CD4-positive, CD25-positive, alpha-beta regulatory T cell (primary cell): ENCODE results near the gene CHMP1A. TPM values are rescaled to one million over a fixed set of nuclear protein-coding genes. Genes with fewer than 3 reads are reported as not detected.

Experiments used
- ATAC-seq, 2 donors: fragments of 150-1000 bp; cut with Tn5 transposase; one replicate each; pipeline ENCODE4 v1.10.0; 2021; ENCODE audit warnings: low read depth in 2 of 2, moderate number of reproducible peaks in 2 of 2, moderate library complexity in 1 of 2
- DNase-seq, 3 donors: peaks; one replicate each; pipeline versions ENCODE4 v3.0.0 to v3.0.0-alpha.2; 2012 to 2022; ENCODE audit warnings: mixed read lengths in 1 of 3
- H3K27ac ChIP-seq: one replicate; pipeline ENCODE4 v1.7.0; 2013; ENCODE audit warnings: mild to moderate bottlenecking, low read length; ENCODE audit not compliant: insufficient read depth, poor library complexity, severe bottlenecking
- H3K27me3 ChIP-seq: one replicate; pipeline ENCODE4 v1.7.0; 2013; ENCODE audit warnings: low read length; ENCODE audit not compliant: control insufficient read depth, insufficient read depth
- H3K36me3 ChIP-seq: one replicate; pipeline ENCODE4 v1.7.0; 2013; ENCODE audit warnings: mild to moderate bottlenecking, low read length, moderate library complexity; ENCODE audit not compliant: control insufficient read depth, insufficient read depth
- H3K4me1 ChIP-seq: 2 replicates; pipeline ENCODE4 v1.7.0; 2013; ENCODE audit warnings: mild to moderate bottlenecking, low read length; ENCODE audit not compliant: insufficient read depth, control insufficient read depth, poor library complexity, severe bottlenecking
- H3K4me3 ChIP-seq: one replicate; pipeline ENCODE4 v1.7.0; 2013; ENCODE audit warnings: low read depth, mild to moderate bottlenecking, low read length, moderate library complexity
- H3K9me3 ChIP-seq, 2 experiments: 1 replicate in 1 of 2; 2 replicates in 1 of 2; pipeline ENCODE4 v1.7.0; 2013; ENCODE audit warnings: low read length in 2 of 2, mild to moderate bottlenecking in 1 of 2, moderate library complexity in 1 of 2; ENCODE audit not compliant: control insufficient read depth in 2 of 2
- H3K27ac Mint-ChIP-seq, 3 donors: one replicate each; pipeline ENCODE4 v1.8.0; 2020 to 2022; ENCODE audit warnings: mild to moderate bottlenecking in 3 of 3, mixed read lengths in 3 of 3, moderate library complexity in 2 of 3
- H3K27me3 Mint-ChIP-seq: one replicate; pipeline ENCODE4 v1.8.0; 2022; ENCODE audit warnings: mild to moderate bottlenecking, mixed read lengths
- H3K36me3 Mint-ChIP-seq: one replicate; pipeline ENCODE4 v1.8.0; 2020; ENCODE audit warnings: mixed read lengths
- H3K4me1 Mint-ChIP-seq, 4 donors: one replicate each; pipeline ENCODE4 v1.8.0; 2020 to 2022; ENCODE audit warnings: mixed read lengths in 4 of 4, mild to moderate bottlenecking in 1 of 4
- H3K4me3 Mint-ChIP-seq, 4 donors: one replicate each; pipeline ENCODE4 v1.8.0; 2020 to 2022; ENCODE audit warnings: mild to moderate bottlenecking in 4 of 4, mixed read lengths in 4 of 4, moderate library complexity in 3 of 4
- H3K9me3 Mint-ChIP-seq, 7 donors: one replicate each; pipeline ENCODE4 v1.8.0; 2020 to 2022; ENCODE audit warnings: mixed read lengths in 7 of 7, mild to moderate bottlenecking in 3 of 7, moderate library complexity in 2 of 7
- polyA plus RNA-seq, 4 donors: library from polyadenylated mRNA; unstranded; fragments of 300-500 nt; fragmentation: Illumina TruSeq; gene quantifications; one replicate each; pipeline ENCODE4 v1.2.3, GENCODE V29; 2021
- total RNA-seq: library from RNA; stranded (reverse); gene quantifications from one replicate; pipeline ENCODE4 v1.2.3, GENCODE V29; 2022

CHMP1A gene
- total and polyA plus RNA-seq, 5 donors from 2014 or later: 77.5 to 111 (median 89.2) TPM

DNA sequence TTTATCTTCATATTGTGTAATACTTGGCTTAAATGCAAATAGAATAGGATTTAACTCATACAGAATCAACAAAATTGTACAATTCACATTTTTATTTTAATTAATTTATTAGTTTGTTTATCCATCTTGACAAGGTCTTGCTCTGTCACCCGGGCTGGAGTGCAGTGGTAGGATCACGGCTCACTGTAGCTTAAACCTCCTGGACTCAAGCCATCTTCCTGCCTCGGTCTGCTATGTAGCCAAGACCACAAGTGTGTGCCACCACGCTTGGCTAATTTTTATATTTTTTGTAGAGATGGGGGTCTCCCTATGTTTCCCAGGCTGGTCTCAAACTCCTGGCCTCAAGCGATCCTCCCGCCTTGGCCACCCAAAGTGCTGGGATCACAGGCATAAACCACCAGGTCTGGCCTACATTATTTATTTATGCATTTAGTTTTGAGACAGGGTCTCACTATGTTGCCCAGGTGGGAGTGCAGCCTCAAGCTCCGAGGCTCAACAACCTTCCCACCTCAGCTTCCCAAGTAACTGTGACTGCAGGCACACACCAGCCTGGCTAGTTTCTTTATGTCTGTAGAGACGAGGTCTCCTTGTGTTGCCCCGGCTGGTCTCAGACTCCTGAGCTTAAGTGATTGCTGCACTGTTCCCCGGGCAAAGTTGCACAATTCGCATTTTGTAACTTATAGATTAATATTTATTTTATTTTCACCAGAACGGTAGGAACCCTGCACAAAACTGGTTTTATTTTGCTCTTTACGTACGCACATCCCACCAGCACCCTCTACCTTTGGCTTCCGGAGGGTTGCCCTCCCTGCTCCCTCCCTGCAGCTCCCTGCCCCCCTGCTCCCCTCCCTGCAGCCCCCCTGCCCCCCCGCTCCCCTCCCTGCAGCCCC lies 39.2 kb downstream of the CHMP1A start:
- Histone ChIP-seq H3K9me3 (peaks cover 0 to 7% of the 10 kb centered on the region in 2 experiments), H3K27ac (no peak overlapping the region), H3K4me1 (peaks cover 7% of the 10 kb centered on the region), H3K27me3 (no peaks in the 10 kb centered on the region), H3K4me3 (no peak overlapping the region), H3K36me3 (no peaks in the 10 kb centered on the region)
- Mint-ChIP-seq H3K4me3 (no peak overlapping the region), H3K27me3 (peaks cover 4% of the 10 kb centered on the region), H3K9me3 (peaks cover 0 to 5% (median 0%) of the 10 kb centered on the region in 7 donors), H3K36me3 (no peaks in the 10 kb centered on the region), H3K27ac (no peak overlapping the region), H3K4me1 (peaks cover 0 to 16% (median 4%) of the 10 kb centered on the region in 4 donors)
- no peak for DNase-seq
- no peak for ATAC-seq

DNA sequence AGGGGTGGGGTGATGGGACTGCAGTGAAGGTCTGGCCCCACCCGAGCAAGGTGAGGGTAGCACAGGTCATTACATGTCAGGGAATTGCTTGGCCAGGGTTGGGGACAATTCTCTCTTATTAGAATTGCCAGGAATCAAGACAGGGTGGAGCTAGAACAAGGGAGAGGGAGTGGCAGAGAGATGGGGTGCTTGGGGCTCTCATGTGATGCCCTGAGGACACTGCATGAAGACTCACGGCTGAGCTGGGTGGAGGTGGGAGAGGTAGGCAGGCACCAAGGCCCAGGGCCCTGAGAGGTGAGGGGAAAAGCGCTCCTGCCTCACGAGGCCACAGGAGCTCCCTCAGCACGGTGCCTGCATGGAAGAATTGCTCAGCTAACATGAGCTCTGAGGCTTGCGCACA lies 40.5 kb downstream of the CHMP1A start:
- no peaks in the 10 kb centered on the region for H3K36me3 Mint-ChIP-seq
- peaks cover 7% of the 10 kb centered on the region for H3K4me1 ChIP-seq
- H3K9me3 ChIP-seq: peaks cover 0 to 7% of the 10 kb centered on the region in 2 experiments
- no peak overlapping the region for H3K4me3 ChIP-seq
- no peaks in the 10 kb centered on the region for H3K36me3 ChIP-seq
- DNase-seq: no peak
- H3K27me3 Mint-ChIP-seq: no peaks in the 10 kb centered on the region
- no peak for ATAC-seq
- peaks cover 0 to 5% (median 0%) of the 10 kb centered on the region in 7 donors for H3K9me3 Mint-ChIP-seq
- H3K27me3 ChIP-seq: no peaks in the 10 kb centered on the region
- peak overlapping the region; percentile 60 to 75 (median 62) for H3K27ac Mint-ChIP-seq
- peak overlapping the region; percentile 68 for H3K27ac ChIP-seq
- H3K4me1 Mint-ChIP-seq: peaks cover 0 to 16% (median 4%) of the 10 kb centered on the region in 4 donors
- peak overlapping the region in 1 of 4 donors; percentile 71 for H3K4me3 Mint-ChIP-seq

DNA sequence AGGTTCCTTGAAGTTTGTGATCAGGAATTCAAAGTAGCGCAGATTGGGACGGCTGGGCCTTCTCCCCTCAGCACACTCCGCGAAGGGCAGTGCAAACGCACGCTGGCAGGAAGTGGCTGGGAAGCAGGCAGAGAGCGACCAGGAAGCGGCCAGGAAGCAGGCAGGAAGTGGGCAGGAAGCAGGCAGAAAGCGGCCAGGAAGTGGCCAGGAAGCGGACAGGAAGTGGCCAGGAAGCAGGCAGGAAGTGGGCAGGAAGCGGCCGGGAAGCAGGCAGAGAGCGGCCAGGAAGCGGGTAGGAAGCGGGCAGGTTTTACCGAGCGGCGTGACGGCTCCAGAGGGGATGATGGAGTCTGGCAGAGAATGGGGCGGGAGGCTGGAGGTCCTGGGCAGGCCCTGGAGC lies 40.9 kb downstream of the CHMP1A start:
- Mint-ChIP-seq H3K27ac (peak overlapping the region; percentile 62 to 96 (median 75)), H3K36me3 (no peaks in the 10 kb centered on the region), H3K4me1 (peaks cover 0 to 14% (median 4%) of the 10 kb centered on the region in 4 donors), H3K4me3 (peak overlapping the region in 3 of 4 donors; percentile 29 to 71 (median 52)), H3K27me3 (no peaks in the 10 kb centered on the region), H3K9me3 (peaks cover 0 to 5% (median 0%) of the 10 kb centered on the region in 7 donors)
- peak in 2 of 3 donors; percentile 16 to 19 for DNase-seq
- Histone ChIP-seq H3K36me3 (no peaks in the 10 kb centered on the region), H3K4me1 (peaks cover 7% of the 10 kb centered on the region), H3K27me3 (no peaks in the 10 kb centered on the region), H3K9me3 (peaks cover 0 to 7% of the 10 kb centered on the region in 2 experiments), H3K4me3 (no peak overlapping the region), H3K27ac (peak overlapping the region; percentile 68)
- ATAC-seq: no peak

DNA sequence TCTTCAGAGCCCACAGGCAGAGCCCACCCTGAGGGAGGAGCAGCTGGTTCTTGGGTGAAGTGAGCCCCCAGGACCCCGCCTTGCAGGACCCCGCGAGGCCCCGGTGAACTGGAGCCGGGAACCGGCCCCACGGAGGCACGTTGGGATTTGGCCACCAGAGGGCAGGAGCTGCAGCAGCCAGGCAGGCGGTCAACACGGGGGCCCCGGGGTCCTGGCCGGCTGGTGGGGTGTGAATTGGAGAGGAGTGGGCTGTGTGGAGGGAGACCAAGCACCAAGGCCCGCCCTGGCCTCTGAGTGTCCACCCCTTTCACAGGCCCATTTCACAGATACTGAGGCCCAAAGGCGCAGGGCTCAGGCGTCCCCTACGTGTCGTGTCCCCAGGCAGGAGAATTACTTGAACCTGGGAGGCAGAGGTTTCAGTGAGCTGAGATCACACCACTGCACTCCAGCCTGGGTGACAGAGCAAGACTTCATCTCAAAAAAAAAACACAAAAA lies 41.9 kb downstream of the CHMP1A start:
- Histone ChIP-seq H3K27me3 (no peaks in the 10 kb centered on the region), H3K4me1 (peaks cover 7% of the 10 kb centered on the region), H3K36me3 (no peaks in the 10 kb centered on the region), H3K27ac (no peak overlapping the region), H3K4me3 (no peak overlapping the region), H3K9me3 (peaks cover 0 to 7% of the 10 kb centered on the region in 2 experiments)
- peak in 1 of 2 donors; percentile 34 for ATAC-seq
- no peaks in the 10 kb centered on the region for H3K36me3 Mint-ChIP-seq
- H3K4me1 Mint-ChIP-seq: peaks cover 0 to 14% (median 4%) of the 10 kb centered on the region in 4 donors
- DNase-seq: peak in 1 of 3 donors; percentile 24
- H3K9me3 Mint-ChIP-seq: peaks cover 0 to 5% (median 0%) of the 10 kb centered on the region in 7 donors
- no peak overlapping the region for H3K4me3 Mint-ChIP-seq
- no peak overlapping the region for H3K27ac Mint-ChIP-seq
- H3K27me3 Mint-ChIP-seq: no peaks in the 10 kb centered on the region

- no peaks in the 10 kb centered on the region for H3K27me3 Mint-ChIP-seq
- ATAC-seq (no peak), DNase-seq (no peak)
- H3K27ac ChIP-seq: no peak overlapping the region
- no peaks in the 10 kb centered on the region for H3K36me3 ChIP-seq
- H3K4me1 ChIP-seq: peaks cover 7% of the 10 kb centered on the region
- H3K4me3 ChIP-seq: no peak overlapping the region
- no peaks in the 10 kb centered on the region for H3K36me3 Mint-ChIP-seq
- H3K4me1 Mint-ChIP-seq: peaks cover 0 to 14% (median 4%) of the 10 kb centered on the region in 4 donors
- H3K27ac Mint-ChIP-seq: peak overlapping the region in 1 of 3 donors; percentile 52
- peaks cover 0 to 5% (median 0%) of the 10 kb centered on the region in 7 donors for H3K9me3 Mint-ChIP-seq
- peaks cover 0 to 7% of the 10 kb centered on the region in 2 experiments for H3K9me3 ChIP-seq
- no peak overlapping the region for H3K4me3 Mint-ChIP-seq
- H3K27me3 ChIP-seq: no peaks in the 10 kb centered on the region
Measured at GRCh38 chr16:89615176-89615575, 42.3 kb downstream of the CHMP1A start.

DNA sequence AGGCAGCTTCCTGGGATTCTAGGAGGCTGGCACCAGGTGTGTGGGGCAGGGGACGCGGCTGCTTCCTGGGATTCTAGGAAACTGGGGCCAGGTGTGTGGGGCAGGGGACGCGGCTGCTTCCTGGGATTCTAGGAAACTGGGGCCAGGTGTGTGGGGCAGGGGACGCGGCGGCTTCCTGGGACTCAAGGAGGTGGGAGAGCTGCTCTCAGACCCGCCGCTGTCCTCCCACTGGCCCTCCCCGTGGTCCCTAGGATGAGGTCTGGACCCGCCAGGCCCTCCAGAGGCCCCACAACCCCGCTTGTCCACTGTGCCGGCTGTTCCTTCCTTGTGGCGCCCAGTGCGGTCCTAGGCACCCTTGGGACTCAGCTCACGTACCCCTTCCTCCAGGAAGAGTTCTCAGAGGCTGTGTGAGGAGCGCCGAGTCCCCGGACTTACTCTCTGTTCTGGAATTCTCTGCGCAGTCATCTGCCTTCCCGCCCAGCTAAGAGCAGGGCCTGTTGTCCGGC lies 43.5 kb downstream of the CHMP1A start:
- no peak for DNase-seq
- H3K36me3 Mint-ChIP-seq: no peaks in the 10 kb centered on the region
- H3K4me3 ChIP-seq: no peak overlapping the region
- H3K4me3 Mint-ChIP-seq: no peak overlapping the region
- H3K9me3 ChIP-seq: peaks cover 0 to 7% of the 10 kb centered on the region in 2 experiments
- peaks cover 0 to 5% (median 0%) of the 10 kb centered on the region in 7 donors for H3K9me3 Mint-ChIP-seq
- H3K4me1 Mint-ChIP-seq: peaks cover 0 to 14% (median 4%) of the 10 kb centered on the region in 4 donors
- no peaks in the 10 kb centered on the region for H3K27me3 ChIP-seq
- H3K27ac Mint-ChIP-seq: no peak overlapping the region
- no peaks in the 10 kb centered on the region for H3K27me3 Mint-ChIP-seq
- peaks cover 7% of the 10 kb centered on the region for H3K4me1 ChIP-seq
- no peak overlapping the region for H3K27ac ChIP-seq
- ATAC-seq: no peak
- H3K36me3 ChIP-seq: no peaks in the 10 kb centered on the region

GRCh38 chr16:89613231-89613953 lies 44.1 kb downstream of the CHMP1A start, which contains the start of gene DPEP1:
DPEP1 (plus strand) TSS chr16:89613642; CDS start chr16:89630411, 16,769 bp downstream.
- Histone ChIP-seq H3K36me3 (no peaks in the 10 kb centered on the region), H3K4me1 (peaks cover 7% of the 10 kb centered on the region), H3K4me3 (no peak within 1 kb of the TSS), H3K27ac (no peak within 1 kb of the TSS), H3K27me3 (no peaks in the 10 kb centered on the region), H3K9me3 (peaks cover 0 to 7% of the 10 kb centered on the region in 2 experiments)
- H3K4me1 Mint-ChIP-seq: peaks cover 0 to 14% (median 4%) of the 10 kb centered on the region in 4 donors
- ATAC-seq: no peak
- peaks cover 0 to 5% (median 0%) of the 10 kb centered on the region in 7 donors for H3K9me3 Mint-ChIP-seq
- no peaks in the 10 kb centered on the region for H3K27me3 Mint-ChIP-seq
- peak within 1 kb of the TSS in 1 of 4 donors; percentile 19 for H3K4me3 Mint-ChIP-seq
- DNase-seq: no peak
- peak within 1 kb of the TSS in 2 of 3 donors; percentile 56 to 85 for H3K27ac Mint-ChIP-seq
- H3K36me3 Mint-ChIP-seq: no peaks in the 10 kb centered on the region
